Sigmoid colon (tissue), 7 donors: Measurements from ENCODE around the gene PATL2. TPM values are rescaled to one million over a fixed set of nuclear protein-coding genes. Genes with fewer than 3 reads are reported as not detected.
"Not testable (repeated sequence)": the region's sequence is repeated elsewhere in the genome, so short reads cannot be mapped to it uniquely, and the experiment has no call there.

ENCODE experiments used
- DNase-seq: peaks from one replicate; pipeline ENCODE4 v3.0.0-alpha.2; 2019
- H3K27ac ChIP-seq, 4 donors: fragments of 200-600 bp; sonication (generic); one replicate each; pipeline ENCODE4 v1.5.1; 2016 to 2019; ENCODE audit warnings: mild to moderate bottlenecking in 1 of 4
- H3K27me3 ChIP-seq, 3 donors: fragments of 200-600 bp; sonication (generic); one replicate each; pipeline ENCODE4 v1.5.1; 2019; ENCODE audit warnings: mild to moderate bottlenecking in 1 of 3
- H3K36me3 ChIP-seq, 4 donors: fragments of 200-600 bp; sonication (generic); one replicate each; pipeline ENCODE4 v1.5.1; 2016 to 2019
- H3K4me1 ChIP-seq, 4 donors: fragments of 200-600 bp; sonication (generic); one replicate each; pipeline ENCODE4 v1.5.1; 2017 to 2019
- H3K4me3 ChIP-seq, 4 donors: fragments of 200-600 bp; sonication (generic); one replicate each; pipeline ENCODE4 v1.5.1; 2017 to 2019; ENCODE audit warnings: mild to moderate bottlenecking in 2 of 4, moderate library complexity in 1 of 4
- H3K9me3 ChIP-seq, 4 donors: fragments of 200-600 bp in 3 of 4; sonication (generic) in 3 of 4; one replicate each; pipeline versions ENCODE4 v1.5.1 to v1.6.1; 2013 to 2019
- EP300 ChIP-seq, 4 donors: sonication (generic); formaldehyde crosslinking; IDR thresholded peaks; one replicate each; pipeline ENCODE4 v1.6.1; 2017; ENCODE audit warnings: antibody characterized with exemption in 4 of 4
- POLR2A ChIP-seq, 2 donors: fragments of 450-650 bp; IDR thresholded peaks; one replicate each; pipeline ENCODE4 v1.6.1; 2016; ENCODE audit warnings: antibody characterized with exemption in 2 of 2, mild to moderate bottlenecking in 2 of 2, moderate library complexity in 2 of 2
- POLR2AphosphoS5 ChIP-seq, 4 donors: sonication (generic); formaldehyde crosslinking; IDR thresholded peaks; one replicate each; pipeline ENCODE4 v1.6.1; 2017; ENCODE audit warnings: antibody characterized with exemption in 4 of 4
- WGBS, 2 donors: extraction: QIAGEN DNeasy Blood & Tissue Kit; methylation state at CpG; one replicate each; pipeline ENCODE4 v1.1.7; 2013; 5-methylcytosine and 5-hydroxymethylcytosine counted together
- intact Hi-C: fragments of 100-400 bp; cut with DNase I; formaldehyde crosslinking; loops from one replicate; pipeline ENCODE4 v1.15.1; 2023
- polyA plus RNA-seq, 3 donors: library from polyadenylated mRNA; stranded (reverse); fragments of 200-250 nt; gene quantifications; one replicate each; pipeline ENCODE4 v1.2.3, GENCODE V29; 2013
- total RNA-seq, 4 donors: library from RNA; depleted of rRNA; stranded (reverse); fragments of >200 nt; gene quantifications; one replicate each; pipeline ENCODE4 v1.1.0, GENCODE V29; 2016
- TF ChIP-seq, protein P1 (sequence below), 4 experiments: fragments of 450-650 bp in 3 of 4; fragments of 200-600 bp in 1 of 4; IDR thresholded peaks; one replicate each; pipeline ENCODE4 v1.5.1; 2016 to 2019; ENCODE audit warnings: antibody characterized with exemption in 4 of 4, mild to moderate bottlenecking in 3 of 4, moderate library complexity in 2 of 4
- donor health status: healthy with polysubstance abuse.
- donor health status: Bipolar disorder and iron deficiency.
- donor health status: healthy.

Gene PATL2
- total and polyA plus RNA-seq, 7 donors, result 0.41 to 8.1 (median 0.91) TPM; not detected in 1

DNA sequence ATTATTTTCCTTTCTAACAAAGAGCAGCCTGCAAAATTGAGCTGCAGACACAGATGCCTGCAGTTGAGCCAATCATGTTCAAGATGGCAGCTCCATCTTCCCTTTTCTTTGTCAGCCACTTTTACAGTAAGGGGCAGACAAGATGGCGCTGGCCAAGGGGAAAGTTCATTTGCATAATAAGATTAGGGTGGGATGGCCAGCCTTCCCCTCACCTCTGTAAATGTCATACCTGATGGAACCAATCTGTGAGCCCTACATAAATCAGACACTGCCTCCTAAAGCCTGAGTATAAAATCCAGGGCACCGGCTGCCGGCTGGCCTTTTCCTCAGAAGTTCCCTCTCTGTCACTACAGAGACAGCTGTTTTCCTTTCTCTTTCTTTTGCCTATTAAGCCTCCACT, 15.8 kb downstream of the PATL2 start:
- no peak for DNase-seq
- H3K4me1 ChIP-seq, result no peaks in the 10 kb centered on the region
- 76 to 87% methylated on average over 3 of the region's 3 CpGs for WGBS, 2 donors
- TF ChIP-seq, protein P1, sequence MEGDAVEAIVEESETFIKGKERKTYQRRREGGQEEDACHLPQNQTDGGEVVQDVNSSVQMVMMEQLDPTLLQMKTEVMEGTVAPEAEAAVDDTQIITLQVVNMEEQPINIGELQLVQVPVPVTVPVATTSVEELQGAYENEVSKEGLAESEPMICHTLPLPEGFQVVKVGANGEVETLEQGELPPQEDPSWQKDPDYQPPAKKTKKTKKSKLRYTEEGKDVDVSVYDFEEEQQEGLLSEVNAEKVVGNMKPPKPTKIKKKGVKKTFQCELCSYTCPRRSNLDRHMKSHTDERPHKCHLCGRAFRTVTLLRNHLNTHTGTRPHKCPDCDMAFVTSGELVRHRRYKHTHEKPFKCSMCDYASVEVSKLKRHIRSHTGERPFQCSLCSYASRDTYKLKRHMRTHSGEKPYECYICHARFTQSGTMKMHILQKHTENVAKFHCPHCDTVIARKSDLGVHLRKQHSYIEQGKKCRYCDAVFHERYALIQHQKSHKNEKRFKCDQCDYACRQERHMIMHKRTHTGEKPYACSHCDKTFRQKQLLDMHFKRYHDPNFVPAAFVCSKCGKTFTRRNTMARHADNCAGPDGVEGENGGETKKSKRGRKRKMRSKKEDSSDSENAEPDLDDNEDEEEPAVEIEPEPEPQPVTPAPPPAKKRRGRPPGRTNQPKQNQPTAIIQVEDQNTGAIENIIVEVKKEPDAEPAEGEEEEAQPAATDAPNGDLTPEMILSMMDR (IDR thresholded peaks at IDR 0.05), result no peak
- TF ChIP-seq POLR2AphosphoS5 (IDR thresholded peaks at IDR 0.05) (no peak), POLR2A (IDR thresholded peaks at IDR 0.05) (no peak), EP300 (IDR thresholded peaks at IDR 0.05) (no peak)
- no peaks in the 10 kb centered on the region for H3K36me3 ChIP-seq
- no peak overlapping the region for H3K27ac ChIP-seq
- H3K27me3 ChIP-seq, result no peaks in the 10 kb centered on the region
- peaks cover 0 to 6% (median 2%) of the 10 kb centered on the region in 4 donors for H3K9me3 ChIP-seq
- no peak overlapping the region for H3K4me3 ChIP-seq
- intact Hi-C loops, result no loop called here

DNA sequence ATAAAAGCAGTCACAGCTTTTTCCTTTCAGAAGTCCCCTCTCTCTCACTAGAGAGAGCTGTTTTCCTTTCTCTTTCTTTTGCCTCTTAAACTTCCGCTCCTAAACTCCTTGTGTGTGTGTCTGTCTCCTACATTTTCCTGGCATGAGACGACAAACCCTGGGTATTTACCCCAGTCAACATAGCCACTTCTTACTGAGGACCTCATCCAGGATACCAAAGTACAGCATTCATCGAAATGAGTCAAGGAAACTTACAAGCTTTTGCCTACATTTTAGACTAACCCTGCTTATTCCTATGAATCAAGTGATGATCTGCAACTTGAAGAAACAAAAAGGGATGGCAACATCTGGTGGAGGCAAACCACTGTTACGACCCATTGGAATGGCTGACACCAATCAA, 16.7 kb downstream of the PATL2 start:
- TF ChIP-seq POLR2A (IDR thresholded peaks at IDR 0.05) (no peak), POLR2AphosphoS5 (IDR thresholded peaks at IDR 0.05) (no peak), EP300 (IDR thresholded peaks at IDR 0.05) (no peak)
- TF ChIP-seq, protein P1 (IDR thresholded peaks at IDR 0.05), result no peak
- H3K4me1 ChIP-seq, result no peaks in the 10 kb centered on the region
- peaks cover 0 to 3% (median 0%) of the 10 kb centered on the region in 4 donors for H3K9me3 ChIP-seq
- no peaks in the 10 kb centered on the region for H3K27me3 ChIP-seq
- H3K36me3 ChIP-seq, result no peaks in the 10 kb centered on the region
- intact Hi-C loops, result no loop called here
- H3K4me3 ChIP-seq, result no peak overlapping the region
- no peak for DNase-seq
- WGBS, 2 donors, result 87 to 90% methylated on average over 4 of the region's 4 CpGs
- H3K27ac ChIP-seq, result no peak overlapping the region

DNA sequence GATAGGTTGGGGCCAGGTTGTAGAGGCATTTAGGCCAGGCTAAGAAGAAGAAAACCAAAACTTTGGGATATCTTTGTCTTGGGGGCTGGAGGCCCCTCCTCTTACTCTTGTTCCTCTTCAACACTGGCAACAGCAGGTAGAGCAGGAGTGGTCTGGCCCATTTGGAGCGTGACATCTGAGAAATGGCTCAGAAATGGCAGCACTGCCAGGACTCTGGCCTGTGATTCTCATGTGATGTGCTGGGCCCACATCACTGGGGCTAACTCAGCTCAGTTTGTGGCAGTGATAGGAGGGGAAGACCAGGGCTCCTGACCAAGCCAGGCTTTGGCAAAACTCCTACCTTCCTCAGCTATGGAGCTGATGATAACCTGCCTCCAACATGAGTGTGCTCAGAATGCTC, 18.5 kb downstream of the PATL2 start:
- DNase-seq, result no peak
- H3K27me3 ChIP-seq, result no peaks in the 10 kb centered on the region
- 92 to 96% methylated on average over 1 of the region's 1 CpG for WGBS, 2 donors
- no peaks in the 10 kb centered on the region for H3K36me3 ChIP-seq
- intact Hi-C loops, result no loop called here
- H3K9me3 ChIP-seq, result no peaks in the 10 kb centered on the region
- TF ChIP-seq POLR2A (IDR thresholded peaks at IDR 0.05) (no peak), EP300 (IDR thresholded peaks at IDR 0.05) (no peak), POLR2AphosphoS5 (IDR thresholded peaks at IDR 0.05) (no peak)
- TF ChIP-seq, protein P1 (IDR thresholded peaks at IDR 0.05), result no peak
- H3K27ac ChIP-seq, result no peak overlapping the region
- H3K4me1 ChIP-seq, result no peaks in the 10 kb centered on the region
- H3K4me3 ChIP-seq, result no peak overlapping the region

DNA sequence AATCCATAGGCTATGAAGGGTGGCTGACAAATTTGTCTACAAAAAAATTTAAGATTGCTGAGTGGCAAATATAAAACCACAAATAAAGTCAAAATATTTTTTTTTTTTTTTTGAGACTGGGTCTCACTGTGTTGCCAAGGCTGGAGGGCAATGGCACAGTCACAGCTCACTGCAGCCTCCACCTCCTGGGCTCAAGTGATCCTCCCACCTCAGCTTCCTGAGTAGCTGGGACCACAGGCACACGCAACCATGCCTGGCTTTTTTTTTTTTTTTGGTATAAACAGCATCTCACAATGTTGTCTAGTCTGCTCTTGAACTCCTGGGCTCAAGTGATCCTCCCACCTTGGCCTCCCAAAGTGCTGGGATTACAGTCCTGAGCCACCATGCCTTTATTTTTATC, 20.9 kb downstream of the PATL2 start:
- H3K27ac ChIP-seq, H3K4me3 ChIP-seq, H3K27me3 ChIP-seq, intact Hi-C loops, DNase-seq, H3K36me3 ChIP-seq, H3K4me1 ChIP-seq, H3K9me3 ChIP-seq: not testable (repeated sequence)
- 43 to 74% methylated on average over 1 of the region's 1 CpG for WGBS, 2 donors

DNA sequence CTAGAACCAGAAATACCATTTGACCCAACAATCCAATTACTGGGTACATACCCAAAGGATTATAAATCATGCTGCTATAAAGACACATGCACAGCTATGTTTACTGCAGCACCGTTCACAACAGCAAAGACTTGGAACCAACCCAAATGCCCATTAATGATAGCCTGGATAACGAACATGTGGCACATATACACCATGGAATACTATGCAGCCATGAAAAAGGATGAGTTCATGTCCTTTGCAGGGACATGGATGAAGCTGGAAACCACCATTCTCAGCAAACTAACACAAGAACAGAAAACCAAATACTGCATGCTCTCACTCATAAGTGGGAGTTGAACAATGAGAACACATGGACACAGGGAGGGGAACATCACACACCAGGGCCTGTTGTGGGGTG, 21.8 kb downstream of the PATL2 start:
- H3K4me3 ChIP-seq, H3K4me1 ChIP-seq, DNase-seq, intact Hi-C loops, H3K27ac ChIP-seq, H3K36me3 ChIP-seq, H3K9me3 ChIP-seq, H3K27me3 ChIP-seq: not testable (repeated sequence)
- WGBS, 2 donors, result 80 to 83% methylated on average over 2 of the region's 2 CpGs

DNA sequence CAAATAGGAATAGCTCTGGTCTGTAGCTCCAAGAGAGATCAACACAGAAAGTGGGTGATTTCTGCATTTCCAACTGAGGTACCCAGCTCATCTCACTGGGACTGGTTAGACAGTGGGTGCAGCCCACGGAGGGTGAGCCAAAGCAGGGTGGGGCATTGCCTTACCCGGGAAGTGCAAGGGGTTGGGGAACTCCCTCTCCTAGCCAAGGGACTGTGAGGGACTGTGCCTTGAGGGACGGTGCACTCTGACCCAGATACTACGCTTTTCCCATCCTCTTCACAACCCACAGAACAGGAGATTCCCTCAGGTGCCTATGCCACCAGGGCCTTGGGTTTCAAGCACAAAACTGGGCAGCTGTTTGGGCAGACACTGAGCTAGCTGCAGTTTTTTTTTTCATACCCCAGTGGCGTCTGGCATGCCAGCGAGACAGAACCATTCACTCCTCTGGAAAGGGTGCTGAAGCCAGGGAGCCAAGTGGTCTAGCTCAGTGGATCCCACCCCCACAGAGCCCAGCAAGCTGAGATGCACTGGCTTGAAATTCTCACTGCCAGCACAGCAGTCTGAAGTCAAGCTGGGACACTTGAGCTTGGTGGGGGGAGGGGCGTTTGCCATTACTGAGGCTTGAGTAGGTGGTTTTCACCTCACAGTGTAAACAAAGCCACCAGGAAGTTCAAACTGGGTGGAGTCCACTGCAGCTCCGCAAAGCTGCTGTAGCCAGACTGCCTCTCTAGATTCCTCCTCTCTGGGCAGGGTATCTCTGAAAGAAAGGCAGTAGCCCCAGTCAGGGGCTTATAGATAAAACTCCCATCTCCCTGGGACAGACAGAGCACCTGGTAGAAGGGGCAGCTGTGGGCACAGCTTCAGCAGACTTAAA, 28.1 kb downstream of the PATL2 start:
- WGBS, 2 donors, result 12 to 23% methylated on average over 8 of the region's 8 CpGs
- H3K9me3 ChIP-seq, H3K27ac ChIP-seq, H3K36me3 ChIP-seq, intact Hi-C loops, H3K27me3 ChIP-seq, DNase-seq, H3K4me1 ChIP-seq, H3K4me3 ChIP-seq: not testable (repeated sequence)
